GM19023 (cell line): ENCODE measurements around the gene AHDC1.
"Not testable (repeated sequence)": the region's sequence is repeated elsewhere in the genome, so short reads cannot be mapped to it uniquely, and the experiment has no call there.

Experiments used
- ATAC-seq: cut with Tn5 transposase; IDR thresholded peaks from one replicate; pipeline ENCODE4 v1.9.1; 2021; ENCODE audit warnings: mild to moderate bottlenecking, moderate library complexity; ENCODE audit not compliant: unreplicated experiment

The AHDC1 gene, protein sequence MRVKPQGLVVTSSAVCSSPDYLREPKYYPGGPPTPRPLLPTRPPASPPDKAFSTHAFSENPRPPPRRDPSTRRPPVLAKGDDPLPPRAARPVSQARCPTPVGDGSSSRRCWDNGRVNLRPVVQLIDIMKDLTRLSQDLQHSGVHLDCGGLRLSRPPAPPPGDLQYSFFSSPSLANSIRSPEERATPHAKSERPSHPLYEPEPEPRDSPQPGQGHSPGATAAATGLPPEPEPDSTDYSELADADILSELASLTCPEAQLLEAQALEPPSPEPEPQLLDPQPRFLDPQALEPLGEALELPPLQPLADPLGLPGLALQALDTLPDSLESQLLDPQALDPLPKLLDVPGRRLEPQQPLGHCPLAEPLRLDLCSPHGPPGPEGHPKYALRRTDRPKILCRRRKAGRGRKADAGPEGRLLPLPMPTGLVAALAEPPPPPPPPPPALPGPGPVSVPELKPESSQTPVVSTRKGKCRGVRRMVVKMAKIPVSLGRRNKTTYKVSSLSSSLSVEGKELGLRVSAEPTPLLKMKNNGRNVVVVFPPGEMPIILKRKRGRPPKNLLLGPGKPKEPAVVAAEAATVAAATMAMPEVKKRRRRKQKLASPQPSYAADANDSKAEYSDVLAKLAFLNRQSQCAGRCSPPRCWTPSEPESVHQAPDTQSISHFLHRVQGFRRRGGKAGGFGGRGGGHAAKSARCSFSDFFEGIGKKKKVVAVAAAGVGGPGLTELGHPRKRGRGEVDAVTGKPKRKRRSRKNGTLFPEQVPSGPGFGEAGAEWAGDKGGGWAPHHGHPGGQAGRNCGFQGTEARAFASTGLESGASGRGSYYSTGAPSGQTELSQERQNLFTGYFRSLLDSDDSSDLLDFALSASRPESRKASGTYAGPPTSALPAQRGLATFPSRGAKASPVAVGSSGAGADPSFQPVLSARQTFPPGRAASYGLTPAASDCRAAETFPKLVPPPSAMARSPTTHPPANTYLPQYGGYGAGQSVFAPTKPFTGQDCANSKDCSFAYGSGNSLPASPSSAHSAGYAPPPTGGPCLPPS (N-terminal part only)

GRCh38 chr1:27603681-27604578 lies at the start of gene AHDC1:
Gene AHDC1 (minus strand): TSS chr1:27604144. CDS start chr1:27552115, 52,029 bp downstream.
- ATAC-seq: peak; percentile 56

- ATAC-seq: no peak
Measured at GRCh38 chr1:27652111-27652864, 48.3 kb upstream of the AHDC1 start.

DNA sequence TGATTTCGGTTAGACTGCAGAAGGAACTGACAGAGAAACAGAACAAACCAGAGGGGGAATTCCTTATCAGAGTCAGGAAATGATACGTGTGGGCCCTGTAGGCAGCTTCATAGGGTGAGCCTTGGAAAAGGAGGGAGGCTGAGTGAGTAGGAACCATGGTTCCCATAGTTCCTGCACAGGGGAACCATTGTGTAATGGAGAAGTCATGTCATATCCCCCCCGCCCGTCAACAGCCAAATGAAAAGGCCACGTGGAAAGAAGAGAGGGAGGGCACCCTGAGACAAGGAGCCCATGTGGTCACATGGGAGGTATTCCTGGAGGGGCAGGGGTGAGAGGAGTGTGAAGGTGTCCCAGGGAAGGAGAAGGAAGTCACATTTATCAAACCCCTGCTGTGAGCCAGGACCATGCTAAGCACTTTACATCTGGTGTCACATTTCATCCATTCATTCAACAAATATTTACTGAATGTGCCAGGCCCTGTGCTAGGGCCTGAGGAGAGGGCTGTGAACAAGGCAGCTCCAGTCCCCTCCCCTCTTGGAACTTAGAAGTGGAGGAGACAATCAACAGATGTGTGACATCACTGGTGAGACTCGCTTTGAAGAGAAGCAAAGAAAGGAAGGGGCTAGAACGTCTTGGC lies 46.7 kb upstream of the AHDC1 start:
- no peak for ATAC-seq

DNA sequence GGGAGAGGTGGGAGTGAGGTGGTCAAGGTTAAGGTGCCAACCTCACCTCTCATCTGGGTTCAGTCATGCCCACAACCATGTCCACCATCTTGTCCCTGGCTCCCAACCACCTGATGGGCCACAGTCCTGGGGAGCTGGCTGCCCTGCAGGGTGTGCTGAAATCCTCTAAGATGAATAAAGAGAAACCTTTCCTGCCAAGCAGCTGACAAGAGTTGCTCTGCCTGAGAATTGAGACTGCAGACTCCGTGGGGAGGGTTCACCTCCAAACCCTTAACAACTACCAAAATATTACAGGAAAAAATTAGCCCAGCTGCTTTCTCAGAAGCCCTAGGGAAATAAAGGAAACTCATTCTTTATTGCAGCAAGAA lies 46.2 kb upstream of the AHDC1 start:
- no peak for ATAC-seq

GRCh38 chr1:27649306-27649635 lies 45.3 kb upstream of the AHDC1 start:
- ATAC-seq: no peak

GRCh38 chr1:27648602-27649305 lies 44.8 kb upstream of the AHDC1 start:
- no peak for ATAC-seq

- ATAC-seq: no peak
Measured at GRCh38 chr1:27647328-27647727, 43.4 kb upstream of the AHDC1 start.

DNA sequence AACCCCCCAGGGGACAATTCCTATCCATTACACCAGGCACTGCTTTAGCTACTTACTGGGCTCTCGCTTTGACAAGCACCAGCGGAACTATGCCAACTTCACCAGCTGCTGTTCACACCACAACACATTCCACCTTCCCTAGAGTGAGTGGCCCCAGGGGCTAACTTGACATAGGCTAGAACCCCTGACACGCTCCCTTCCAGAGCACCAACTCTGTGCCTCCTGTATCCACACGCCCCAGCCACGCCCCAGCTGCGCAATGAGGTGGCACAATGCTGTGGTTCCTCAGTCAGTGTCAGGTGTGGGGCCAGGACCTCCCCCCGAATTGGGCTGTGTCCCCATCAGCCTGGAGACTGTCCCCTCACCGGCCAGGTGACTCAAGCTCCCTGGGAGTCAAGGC lies 42.7 kb upstream of the AHDC1 start:
- ATAC-seq: no peak

- ATAC-seq: no peak
Measured at GRCh38 chr1:27645071-27645415, 41.1 kb upstream of the AHDC1 start.

GRCh38 chr1:27644369-27645070 lies 40.6 kb upstream of the AHDC1 start:
- ATAC-seq: no peak

GRCh38 chr1:27643600-27644368 lies 39.8 kb upstream of the AHDC1 start:
- no peak for ATAC-seq

GRCh38 chr1:27640514-27640913 lies 36.6 kb upstream of the AHDC1 start:
- not testable (repeated sequence) for ATAC-seq

DNA sequence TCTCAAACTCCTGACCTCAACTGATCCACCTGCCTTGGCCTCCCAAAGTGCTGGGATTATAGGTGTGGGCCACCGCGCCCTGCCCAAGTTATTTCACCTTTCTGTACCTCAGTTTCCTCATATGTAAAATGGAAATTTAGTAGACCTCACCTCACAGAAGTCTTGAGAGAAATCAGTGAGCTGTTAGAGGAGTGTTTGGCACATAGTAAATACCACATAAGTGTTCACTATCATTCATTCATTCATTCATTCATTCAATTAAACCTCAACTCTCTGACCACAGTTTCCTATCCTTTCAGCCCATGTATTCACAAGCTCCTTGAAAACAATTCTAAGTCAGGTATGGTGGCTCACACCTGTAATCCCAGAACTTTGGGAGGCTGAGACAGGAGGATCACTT lies 34.9 kb upstream of the AHDC1 start:
- ATAC-seq: no peak

DNA sequence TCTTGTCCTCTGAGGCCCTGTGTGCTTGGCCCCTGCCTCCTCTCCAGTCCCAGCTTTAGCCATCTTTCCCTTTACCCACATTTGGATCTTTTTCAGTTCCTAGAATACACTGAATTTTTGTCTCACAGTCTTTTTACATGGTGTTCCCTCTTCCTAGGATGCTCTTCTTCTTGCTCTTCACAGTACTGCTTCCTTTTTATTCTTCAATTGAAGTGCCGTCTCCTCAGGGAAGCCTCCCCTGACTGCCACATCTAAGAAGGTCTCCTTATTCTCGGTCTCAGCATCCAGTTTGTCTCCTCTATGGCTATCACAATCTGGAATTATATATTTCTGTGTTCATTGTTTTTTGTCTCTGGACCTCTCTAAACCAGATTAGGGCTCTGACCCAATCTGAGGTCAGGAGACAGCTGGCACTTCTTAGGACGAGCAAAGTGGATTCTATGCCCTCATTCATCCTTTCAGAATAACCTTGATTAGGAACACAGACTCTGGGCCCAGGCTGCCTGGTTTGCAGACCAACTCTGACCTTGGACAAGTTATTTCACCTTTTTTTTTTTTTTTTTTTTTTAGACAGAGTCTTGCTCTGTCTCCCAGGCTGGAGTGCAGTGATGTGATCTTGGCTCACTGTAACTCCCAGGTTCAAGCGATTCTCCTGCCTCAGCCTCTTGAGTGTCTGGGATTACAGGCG lies 34.2 kb upstream of the AHDC1 start:
- ATAC-seq: no peak

- ATAC-seq: no peak
Measured at GRCh38 chr1:27635396-27636142, 31.6 kb upstream of the AHDC1 start.

DNA sequence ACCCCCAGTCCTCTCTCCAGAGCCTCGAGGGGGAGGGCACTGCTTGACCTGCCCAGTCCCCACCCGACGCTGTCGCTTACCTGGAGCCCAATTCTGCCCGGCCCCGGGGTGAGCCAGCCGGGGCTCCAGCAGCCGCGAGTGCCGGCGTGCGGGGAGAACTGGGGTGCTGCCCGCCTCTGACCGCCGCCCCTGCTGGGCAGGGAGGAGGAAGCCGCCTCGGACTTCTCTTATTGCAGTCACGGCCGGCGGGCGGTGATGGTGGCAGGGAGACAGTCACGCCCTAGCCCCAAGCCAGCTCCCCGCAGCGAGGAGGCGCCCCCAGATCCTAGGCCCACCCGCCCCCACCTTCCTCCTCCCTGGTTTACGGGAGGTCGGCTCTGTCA lies 31.0 kb upstream of the AHDC1 start, which contains the start of gene FGR:
TSS of gene FGR (minus strand) at position 201 of the 383 bp plus-strand sequence. CDS start 11,269 bp downstream, outside the sequence.
- no peak for ATAC-seq
